ENCODE measurements around the gene CCNO.

DNA sequence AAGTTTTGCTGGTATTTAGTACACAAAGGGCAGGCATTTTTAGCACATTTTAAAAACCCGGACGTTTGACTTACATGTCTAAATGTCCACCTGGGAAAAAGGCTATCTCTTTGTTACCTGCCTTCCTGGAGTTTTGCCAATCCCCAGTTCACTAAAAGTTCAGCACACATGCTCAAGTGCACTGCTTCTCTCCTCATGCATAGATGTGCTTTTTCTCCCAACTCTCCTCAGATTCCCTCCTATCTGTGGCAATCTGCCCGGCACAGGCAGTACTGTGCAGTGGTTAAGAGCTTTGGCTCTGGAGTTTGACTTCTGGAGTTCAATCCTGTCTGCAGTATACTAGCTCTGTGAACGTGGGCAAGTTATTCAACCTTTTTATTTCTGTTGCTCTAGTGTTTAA, 8.3 kb upstream of the CCNO start:
- TF ChIP-seq YY1 (IDR thresholded peaks at IDR 0.05; ENCODE audit: insufficient read depth, insufficient read length) (no peak), SUZ12 (IDR thresholded peaks at IDR 0.05; ENCODE audit: extremely low read depth, insufficient read depth, insufficient read length) (no peak)
